Keratinocyte (primary cell): ENCODE results near the gene ZNF541. TPM values are rescaled to one million over a fixed set of nuclear protein-coding genes. Genes with fewer than 3 reads are reported as not detected.

Source experiments
- DNase-seq: peaks from one replicate; pipeline ENCODE4 v3.0.0-alpha.2; 2011; ENCODE audit warnings: low read depth, missing footprints, low spot score
- FAIRE-seq: peaks from 2 replicates; lab custom pipeline; 2011; peaks lifted over from hg19 to GRCh38; lab: Jason Lieb, UNC
- H2AFZ ChIP-seq: 2 replicates; pipeline ENCODE4 v1.6.0; 2012; ENCODE audit warnings: low read length, control low read depth, inconsistent platforms; ENCODE audit not compliant: control insufficient read depth
- H3K27ac ChIP-seq: 2 replicates; pipeline ENCODE4 v1.5.1; 2011; ENCODE audit warnings: low read length; ENCODE audit not compliant: control insufficient read depth, insufficient read depth
- H3K27me3 ChIP-seq: 3 replicates; pipeline ENCODE4 v1.6.0; 2011; ENCODE audit warnings: low read length; ENCODE audit not compliant: control insufficient read depth, insufficient read depth; ENCODE audit errors: extremely low read depth
- H3K36me3 ChIP-seq, 2 experiments: 2 replicates in 1 of 2; 3 replicates in 1 of 2; pipeline ENCODE4 v1.5.1; 2011; ENCODE audit warnings: low read length in 2 of 2, mild to moderate bottlenecking in 1 of 2; ENCODE audit not compliant: control insufficient read depth in 2 of 2, insufficient read depth in 2 of 2; ENCODE audit errors: extremely low read depth in 1 of 2
- H3K4me1 ChIP-seq: 3 replicates; pipeline ENCODE4 v1.5.1; 2011; ENCODE audit warnings: low read length; ENCODE audit not compliant: control insufficient read depth, insufficient read depth; ENCODE audit errors: extremely low read depth
- H3K4me2 ChIP-seq: 3 replicates; pipeline ENCODE4 v1.6.0; 2011; ENCODE audit warnings: low read depth, low read length; ENCODE audit not compliant: control insufficient read depth, insufficient read depth; ENCODE audit errors: extremely low read depth
- H3K4me3 ChIP-seq, 3 experiments: fragments of 200-600 bp in 1 of 3; sonication (generic) in 1 of 3; 2 replicates in 2 of 3; 3 replicates in 1 of 3; pipeline ENCODE4 v1.5.1; 2011 to 2016; ENCODE audit warnings: low read length in 3 of 3, mild to moderate bottlenecking in 3 of 3, control low read depth in 2 of 3, inconsistent platforms in 1 of 3, low read depth in 1 of 3, mixed read lengths in 1 of 3, mixed run types in 1 of 3, moderate library complexity in 1 of 3; ENCODE audit not compliant: control insufficient read depth in 2 of 3, insufficient read depth in 2 of 3; ENCODE audit errors: extremely low read depth in 1 of 3
- H3K79me2 ChIP-seq: 2 replicates; pipeline ENCODE4 v1.6.0; 2012; ENCODE audit warnings: low read length; ENCODE audit not compliant: control insufficient read depth, insufficient read depth
- H3K9ac ChIP-seq: 3 replicates; pipeline ENCODE4 v1.6.0; 2011; ENCODE audit warnings: low read length; ENCODE audit not compliant: control insufficient read depth, insufficient read depth; ENCODE audit errors: extremely low read depth
- H3K9me1 ChIP-seq: 3 replicates; pipeline ENCODE4 v1.6.0; 2011; ENCODE audit warnings: low read length; ENCODE audit not compliant: control insufficient read depth, insufficient read depth; ENCODE audit errors: extremely low read depth
- H3K9me3 ChIP-seq: 2 replicates; pipeline ENCODE4 v1.5.1; 2012; ENCODE audit warnings: low read depth, low read length; ENCODE audit not compliant: control insufficient read depth
- H4K20me1 ChIP-seq: 3 replicates; pipeline ENCODE4 v1.6.0; 2011; ENCODE audit warnings: low read length; ENCODE audit not compliant: control insufficient read depth, insufficient read depth; ENCODE audit errors: extremely low read depth
- CTCF ChIP-seq, 3 experiments: IDR thresholded peaks in 1 of 3; conservative IDR thresholded peaks in 1 of 3; optimal IDR thresholded peaks in 1 of 3; 2 replicates in 2 of 3; 3 replicates in 1 of 3; pipeline versions ENCODE3 to v1.5.1; 2011; ENCODE audit warnings: low read length in 3 of 3, mild to moderate bottlenecking in 3 of 3, moderate library complexity in 2 of 3, control low read depth in 1 of 3, inconsistent platforms in 1 of 3; ENCODE audit not compliant: insufficient read depth in 2 of 3; ENCODE audit errors: extremely low read depth in 1 of 3
- EZH2 ChIP-seq: IDR thresholded peaks from one replicate; pipeline ENCODE4 v1.6.1; 2012; ENCODE audit warnings: inconsistent platforms, mild to moderate bottlenecking, low read length, moderate library complexity
- dilution Hi-C: fragments of 300-500 bp; cut with MboI; formaldehyde crosslinking; loops from one replicate; pipeline ENCODE4 v1.7.0; 2020; ENCODE audit warnings: low sequenced_read_pairs; ENCODE audit not compliant: extremely low pct_ligation_motif_present
- polyA plus RNA-seq, 5 experiments: library from polyadenylated mRNA; depleted of rRNA in 3 of 5; stranded (reverse) in 3 of 5; stranded (forward) in 1 of 5; unstranded in 1 of 5; fragments of >200 nt; gene quantifications; 1 replicate in 1 of 5; 2 replicates in 3 of 5; 3 replicates in 1 of 5; pipeline versions ENCODE4 v1.2.1 to v1.2.3, GENCODE V29; 2011 to 2012; ENCODE audit warnings: missing spikeins in 2 of 5, low read depth in 1 of 5, low replicate concordance in 1 of 5

ZNF541 gene
- polyA plus RNA-seq, 1 donor (not counting 4 experiments of a cell fraction or from before 2014, with no cell fraction given), result not detected

GRCh38 chr19:47540748-47541147, 32.2 kb downstream of the ZNF541 start:
- TF ChIP-seq CTCF (optimal IDR thresholded peaks at IDR 0.05 in 1 of 3, IDR thresholded peaks at IDR 0.05 in 1 of 3, conservative IDR thresholded peaks at IDR 0.05 in 1 of 3; ENCODE audit: extremely low read depth in 1 of 3, insufficient read depth in 2 of 3, low read length in 3 of 3) (peak in 1 of 3 experiments; percentile 11), EZH2 (no peak)
- DNase-seq (no peak), FAIRE-seq (no peak)
- Histone ChIP-seq H3K36me3 (no peaks in the 10 kb centered on the region), H3K9ac (no peak overlapping the region), H3K79me2 (no peaks in the 10 kb centered on the region), H3K9me3 (no peaks in the 10 kb centered on the region), H3K4me2 (no peak overlapping the region), H2AFZ (no peak overlapping the region), H3K9me1 (no peaks in the 10 kb centered on the region), H3K4me1 (no peaks in the 10 kb centered on the region), H3K4me3 (no peak overlapping the region), H3K27ac (no peak overlapping the region), H3K27me3 (peaks cover 23% of the 10 kb centered on the region), H4K20me1 (no peaks in the 10 kb centered on the region)
- dilution Hi-C loops, result no loop called here

GRCh38 chr19:47539747-47540311, 33.1 kb downstream of the ZNF541 start:
- H3K36me3 ChIP-seq, result no peaks in the 10 kb centered on the region
- H3K4me1 ChIP-seq, result no peaks in the 10 kb centered on the region
- no peak overlapping the region for H3K4me2 ChIP-seq
- peaks cover 14% of the 10 kb centered on the region for H3K27me3 ChIP-seq
- no peak for DNase-seq
- TF ChIP-seq EZH2 (no peak), CTCF (optimal IDR thresholded peaks at IDR 0.05 in 1 of 3, IDR thresholded peaks at IDR 0.05 in 1 of 3, conservative IDR thresholded peaks at IDR 0.05 in 1 of 3; ENCODE audit: extremely low read depth in 1 of 3, insufficient read depth in 2 of 3, low read length in 3 of 3) (no peak)
- FAIRE-seq, result no peak
- H3K4me3 ChIP-seq, result no peak overlapping the region
- no peaks in the 10 kb centered on the region for H3K9me1 ChIP-seq
- H3K79me2 ChIP-seq, result no peaks in the 10 kb centered on the region
- no peaks in the 10 kb centered on the region for H4K20me1 ChIP-seq
- dilution Hi-C loops, result no loop called here
- no peaks in the 10 kb centered on the region for H3K9me3 ChIP-seq
- no peak overlapping the region for H3K9ac ChIP-seq
- no peak overlapping the region for H2AFZ ChIP-seq
- no peak overlapping the region for H3K27ac ChIP-seq
